Measurements from ENCODE around the gene CEP83. TPM values are rescaled to one million over a fixed set of nuclear protein-coding genes. Genes with fewer than 3 reads are reported as not detected.

CEP83 gene
- total and polyA plus RNA-seq, 2 experiments from 2014 or later = 29.8 to 33.7 TPM

GRCh38 chr12:94260717-94261116 lies 198.9 kb downstream of the CEP83 start (continued):
- TF ChIP-seq ZNF462 (CRISPR knock-in tag; IDR thresholded peaks at IDR 0.05) (no peak), STAT1 (IDR thresholded peaks at IDR 0.05; ENCODE audit: unreplicated experiment) (no peak), REST (IDR thresholded peaks at IDR 0.05; ENCODE audit: unreplicated experiment) (no peak), ETS1 (IDR thresholded peaks at IDR 0.05) (no peak)

Measured in GM23338 (cell line).